Muscle of leg (tissue), 9 donors: Measurements from ENCODE around the gene OARD1. TPM values are rescaled to one million over a fixed set of nuclear protein-coding genes. Genes with fewer than 3 reads are reported as not detected.

Experiments
- polyA plus RNA-seq, 8 donors: library from polyadenylated mRNA; unstranded; fragments of 120-200 nt; gene quantifications; one replicate each; pipeline versions ENCODE4 v1.2.1 to v1.2.3, GENCODE V29; 2013; ENCODE audit warnings: inconsistent platforms in 1 of 8, low replicate concordance in 1 of 8; ENCODE audit not compliant: insufficient read length in 8 of 8, insufficient read depth in 1 of 8
- total RNA-seq: library from RNA; stranded (reverse); fragments of 120-200 nt; gene quantifications from one replicate; pipeline ENCODE4 v1.2.4, GENCODE V29; 2013

The OARD1 gene
- total and polyA plus RNA-seq, 9 donors = 12.9 to 20.7 (median 18.6) TPM

Other genes with a start within 250 kb of the OARD1 start
- 3.0 TPM for gene UNC5CL, start 33.1 kb downstream of the OARD1 start, total RNA-seq
- 1 to 10 TPM; 2.2 to 9.8 (median 4.1) TPM for gene UNC5CL, start 33.1 kb downstream of the OARD1 start, polyA plus RNA-seq
- gene TSPO2, start 29.9 kb downstream of the OARD1 start, total RNA-seq = 0.22 TPM
- gene TSPO2, start 29.9 kb downstream of the OARD1 start, polyA plus RNA-seq = 1 to 10 TPM in 2 of 8 donors, under 1 TPM in 6; 0.41 to 1.8 (median 0.89) TPM
- gene APOBEC2, start 19.2 kb downstream of the OARD1 start, total RNA-seq = 509 TPM
- gene APOBEC2, start 19.2 kb downstream of the OARD1 start, polyA plus RNA-seq = 100 to 1,000 TPM; 281 to 891 (median 471) TPM
- 14.4 TPM for gene NFYA, start 618 bp upstream of the OARD1 start, total RNA-seq
- gene NFYA, start 618 bp upstream of the OARD1 start, polyA plus RNA-seq = 10 to 100 TPM; 21.2 to 35.2 (median 27.3) TPM
- 0.18 TPM for gene TREML1, start 82.0 kb upstream of the OARD1 start, total RNA-seq
- under 1 TPM in 7 of 8 donors, not detected in 1; 0.10 to 0.49 (median 0.16) TPM for gene TREML1, start 82.0 kb upstream of the OARD1 start, polyA plus RNA-seq
- 0.75 TPM for gene TREM2, start 90.8 kb upstream of the OARD1 start, total RNA-seq
- 1 to 10 TPM in 2 of 8 donors, under 1 TPM in 6; 0.15 to 3.6 (median 0.55) TPM for gene TREM2, start 90.8 kb upstream of the OARD1 start, polyA plus RNA-seq
- gene TREML2, start 128.8 kb upstream of the OARD1 start, total RNA-seq = 0.09 TPM
- under 1 TPM; 0.05 to 0.16 (median 0.11) TPM for gene TREML2, start 128.8 kb upstream of the OARD1 start, polyA plus RNA-seq
- gene TREML4, start 156.0 kb upstream of the OARD1 start, total RNA-seq = not detected
- gene TREML4, start 156.0 kb upstream of the OARD1 start, polyA plus RNA-seq = not detected
- 0.35 TPM for gene TREM1, start 214.3 kb upstream of the OARD1 start, total RNA-seq
- 1 to 10 TPM in 1 of 8 donors, under 1 TPM in 5, not detected in 2; 0.06 to 1.6 (median 0.21) TPM for gene TREM1, start 214.3 kb upstream of the OARD1 start, polyA plus RNA-seq